Loucy (cell line): ENCODE data around the gene RSRC1.

ENCODE experiments used
- EZH2phosphoT487 ChIP-seq: fragments of 200-600 bp; IDR thresholded peaks from 2 replicates; pipeline ENCODE4 v1.6.1; 2018; ENCODE audit warnings: antibody characterized with exemption, mild to moderate bottlenecking, moderate library complexity, borderline replicate concordance
- TF ChIP-seq, protein P1 (sequence below): fragments of 200-600 bp; sonication (generic); conservative IDR thresholded peaks from 2 replicates; pipeline ENCODE4 v1.5.1; 2014; ENCODE audit warnings: mild to moderate bottlenecking, antibody characterized with exemption, low read length

DNA sequence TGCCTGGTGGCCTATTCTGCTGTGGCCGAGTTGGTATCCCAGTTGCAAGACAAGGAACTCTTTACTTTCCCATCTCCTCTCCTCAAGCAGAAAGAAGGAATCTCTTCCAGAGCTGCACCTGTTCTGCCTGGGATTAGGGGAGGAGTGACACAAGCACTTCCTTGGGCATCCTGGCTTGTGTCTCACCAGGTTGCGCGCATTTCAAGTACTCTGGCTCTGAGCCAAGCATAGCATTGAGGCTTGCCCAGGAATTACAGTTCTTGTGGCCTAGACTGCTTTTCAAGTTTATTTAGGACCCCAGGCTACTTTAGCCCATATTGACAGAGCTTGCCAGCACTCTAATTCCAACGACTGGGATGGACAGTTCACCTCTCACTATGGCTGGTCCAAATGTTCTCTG, 150.5 kb downstream of the RSRC1 start:
- TF ChIP-seq, protein P1, sequence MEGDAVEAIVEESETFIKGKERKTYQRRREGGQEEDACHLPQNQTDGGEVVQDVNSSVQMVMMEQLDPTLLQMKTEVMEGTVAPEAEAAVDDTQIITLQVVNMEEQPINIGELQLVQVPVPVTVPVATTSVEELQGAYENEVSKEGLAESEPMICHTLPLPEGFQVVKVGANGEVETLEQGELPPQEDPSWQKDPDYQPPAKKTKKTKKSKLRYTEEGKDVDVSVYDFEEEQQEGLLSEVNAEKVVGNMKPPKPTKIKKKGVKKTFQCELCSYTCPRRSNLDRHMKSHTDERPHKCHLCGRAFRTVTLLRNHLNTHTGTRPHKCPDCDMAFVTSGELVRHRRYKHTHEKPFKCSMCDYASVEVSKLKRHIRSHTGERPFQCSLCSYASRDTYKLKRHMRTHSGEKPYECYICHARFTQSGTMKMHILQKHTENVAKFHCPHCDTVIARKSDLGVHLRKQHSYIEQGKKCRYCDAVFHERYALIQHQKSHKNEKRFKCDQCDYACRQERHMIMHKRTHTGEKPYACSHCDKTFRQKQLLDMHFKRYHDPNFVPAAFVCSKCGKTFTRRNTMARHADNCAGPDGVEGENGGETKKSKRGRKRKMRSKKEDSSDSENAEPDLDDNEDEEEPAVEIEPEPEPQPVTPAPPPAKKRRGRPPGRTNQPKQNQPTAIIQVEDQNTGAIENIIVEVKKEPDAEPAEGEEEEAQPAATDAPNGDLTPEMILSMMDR = no peak
- no peak for TF ChIP-seq EZH2phosphoT487
